IPS-18a (cell line): ENCODE data around the gene MRNIP.
A peak's percentile ranks its signal among the peaks of the same experiment; 100 is the strongest.

Experiments
- H3K27ac ChIP-seq: one replicate; pipeline ENCODE4 v1.5.1; 2013; ENCODE audit warnings: low read length
- H3K27me3 ChIP-seq: one replicate; pipeline ENCODE4 v1.6.1; 2013; ENCODE audit warnings: mild to moderate bottlenecking, low read length; ENCODE audit not compliant: control insufficient read depth, insufficient read depth
- H3K36me3 ChIP-seq: one replicate; pipeline ENCODE4 v1.6.1; 2013; ENCODE audit warnings: low read depth, low read length; ENCODE audit not compliant: control insufficient read depth
- H3K4me1 ChIP-seq: one replicate; pipeline ENCODE4 v1.6.1; 2013; ENCODE audit warnings: low read depth, low read length; ENCODE audit not compliant: control insufficient read depth
- H3K4me3 ChIP-seq: one replicate; pipeline ENCODE4 v1.5.1; 2013; ENCODE audit warnings: low read length
- H3K9ac ChIP-seq: one replicate; pipeline ENCODE4 v1.6.1; 2013; ENCODE audit warnings: mild to moderate bottlenecking, low read length, moderate library complexity
- H3K9me3 ChIP-seq: one replicate; pipeline ENCODE4 v1.6.1; 2013; ENCODE audit warnings: low read depth, low read length; ENCODE audit not compliant: control insufficient read depth

The MRNIP gene

GRCh38 chr5:179815491-179816249, 42.9 kb downstream of the MRNIP start:
- peaks cover 24% of the 10 kb centered on the region for H3K4me1 ChIP-seq
- H3K27me3 ChIP-seq, result peaks cover 25% of the 10 kb centered on the region
- no peak overlapping the region for H3K4me3 ChIP-seq
- H3K27ac ChIP-seq, result no peak overlapping the region
- H3K36me3 ChIP-seq, result no peaks in the 10 kb centered on the region
- H3K9me3 ChIP-seq, result no peaks in the 10 kb centered on the region
- no peak overlapping the region for H3K9ac ChIP-seq

GRCh38 chr5:179814090-179814489, 44.5 kb downstream of the MRNIP start:
- Histone ChIP-seq H3K36me3 (no peaks in the 10 kb centered on the region), H3K27ac (no peak overlapping the region), H3K9me3 (no peaks in the 10 kb centered on the region), H3K4me3 (no peak overlapping the region), H3K27me3 (peaks cover 22% of the 10 kb centered on the region), H3K4me1 (peaks cover 11% of the 10 kb centered on the region), H3K9ac (no peak overlapping the region)

DNA sequence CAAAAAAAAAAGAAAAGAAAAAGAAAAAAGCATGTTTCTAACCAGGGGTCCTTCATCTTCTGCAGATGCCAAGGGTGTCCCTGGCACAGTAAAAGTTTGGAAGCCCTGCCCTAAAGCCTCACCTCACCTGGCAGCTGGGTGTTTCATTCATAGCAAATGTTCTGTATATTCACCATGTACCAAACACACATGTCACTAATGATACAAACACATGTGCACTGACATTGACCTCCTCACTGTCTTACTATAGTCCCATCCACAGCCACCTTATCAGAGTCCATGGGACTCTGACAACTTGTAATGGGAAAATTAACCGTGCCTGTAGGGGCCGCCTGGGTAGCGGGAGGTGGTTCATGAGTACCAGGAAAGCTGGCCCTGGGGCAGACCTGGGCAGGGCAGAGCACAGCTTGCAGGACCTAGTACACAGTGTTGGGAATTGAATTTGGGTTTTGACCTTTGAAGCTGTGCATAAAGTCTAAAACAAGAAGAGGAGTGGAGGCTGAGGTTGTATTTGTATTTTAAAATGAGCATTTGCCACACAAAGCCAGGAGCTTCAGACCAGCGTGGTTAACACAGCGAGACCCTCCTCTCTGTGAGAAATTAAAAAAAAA, 45.5 kb downstream of the MRNIP start:
- Histone ChIP-seq H3K9me3 (no peaks in the 10 kb centered on the region), H3K4me1 (peaks cover 6% of the 10 kb centered on the region), H3K36me3 (no peaks in the 10 kb centered on the region), H3K27ac (no peak overlapping the region), H3K9ac (no peak overlapping the region), H3K4me3 (no peak overlapping the region), H3K27me3 (peaks cover 22% of the 10 kb centered on the region)

DNA sequence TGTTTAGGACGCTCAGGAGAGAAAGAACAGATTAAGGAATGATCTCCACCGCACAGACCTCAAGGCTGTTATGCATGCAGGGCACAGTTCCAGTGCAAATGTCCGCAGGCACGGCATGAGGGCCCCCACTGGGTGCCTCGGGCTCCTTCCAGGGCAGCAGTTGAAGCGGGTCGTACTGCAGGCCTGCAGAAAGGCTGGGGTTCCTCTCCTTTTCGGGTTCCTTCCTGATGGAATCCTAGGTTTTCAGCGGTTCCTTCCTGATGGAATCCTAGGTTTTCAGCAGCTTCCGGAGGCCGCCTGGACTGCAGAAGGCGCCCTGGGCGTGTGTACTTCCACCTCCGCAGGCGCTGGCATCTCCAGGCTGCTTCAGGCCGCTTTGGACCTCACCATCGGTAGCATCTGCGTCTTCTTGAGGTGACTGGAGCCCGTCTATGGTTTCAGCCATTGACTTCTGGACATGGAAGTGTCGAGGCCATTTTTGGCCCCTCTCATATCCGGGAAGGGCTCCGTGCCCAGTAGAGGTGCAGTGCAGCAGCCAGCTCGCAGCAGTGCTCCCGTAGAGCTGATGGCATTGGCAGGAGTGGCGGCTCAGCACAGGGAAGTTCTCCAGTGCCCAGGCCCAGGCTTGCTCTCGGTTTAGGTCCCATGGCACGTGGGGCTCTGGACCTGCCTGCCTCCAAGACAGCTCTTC, 46.3 kb downstream of the MRNIP start:
- peaks cover 6% of the 10 kb centered on the region for H3K4me1 ChIP-seq
- H3K9me3 ChIP-seq, result no peaks in the 10 kb centered on the region
- H3K27ac ChIP-seq, result no peak overlapping the region
- no peak overlapping the region for H3K4me3 ChIP-seq
- H3K9ac ChIP-seq, result no peak overlapping the region
- H3K36me3 ChIP-seq, result no peaks in the 10 kb centered on the region
- H3K27me3 ChIP-seq, result peaks cover 14% of the 10 kb centered on the region

- Histone ChIP-seq H3K4me1 (peaks cover 18% of the 10 kb centered on the region), H3K9me3 (no peaks in the 10 kb centered on the region), H3K9ac (peak within 1 kb of the TSS; percentile 17), H3K36me3 (no peaks in the 10 kb centered on the region), H3K4me3 (peak within 1 kb of the TSS; percentile 58), H3K27ac (no peak within 1 kb of the TSS), H3K27me3 (peaks cover 7% of the 10 kb centered on the region)
Observed at GRCh38 chr5:179806250-179807048, 52.2 kb downstream of the MRNIP start, which contains the start of gene MGAT4B. TSS of gene MGAT4B (minus strand) at chr5:179806866. CDS start at chr5:179806583, 283 bp downstream.

DNA sequence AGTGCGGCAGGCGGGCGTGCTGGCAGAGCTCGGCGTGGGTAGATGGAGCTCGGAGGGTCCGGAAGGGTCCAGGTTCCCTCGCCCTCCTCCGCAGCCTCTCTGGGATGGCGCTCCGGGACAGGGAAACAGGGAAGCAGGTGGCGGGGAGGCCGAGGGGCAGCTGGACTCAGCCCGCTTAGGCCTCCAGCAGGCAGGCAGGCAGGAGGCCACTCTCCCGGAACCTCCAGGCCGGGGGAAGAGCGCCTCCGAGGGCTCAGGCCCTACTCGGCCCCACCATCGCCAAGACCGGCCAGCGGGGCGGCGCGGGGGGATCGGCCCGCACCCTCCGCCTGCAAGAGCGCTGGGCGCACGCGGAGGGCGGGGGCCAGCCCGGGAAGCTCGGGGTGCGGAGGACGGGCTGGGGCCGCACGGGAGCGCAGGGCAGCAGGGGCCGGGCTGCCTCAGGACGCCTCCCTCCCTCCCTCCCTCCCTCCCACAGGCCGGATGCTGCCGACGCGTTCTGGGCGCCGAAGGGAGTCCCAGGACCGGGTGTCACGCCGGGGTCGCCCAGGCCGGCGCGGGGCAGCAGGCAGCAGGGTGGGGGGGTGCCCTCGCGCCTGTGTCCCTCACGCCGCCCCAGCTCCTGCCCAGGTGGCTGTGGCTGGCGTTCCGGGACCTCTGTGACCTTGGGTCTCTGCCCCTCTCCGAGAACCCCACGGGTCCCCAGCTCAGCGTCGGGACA, 52.9 kb downstream of the MRNIP start:
- Histone ChIP-seq H3K4me3 (peak overlapping the region; percentile 58), H3K36me3 (no peaks in the 10 kb centered on the region), H3K9ac (no peak overlapping the region), H3K9me3 (no peaks in the 10 kb centered on the region), H3K27me3 (peaks cover 7% of the 10 kb centered on the region), H3K4me1 (peaks cover 18% of the 10 kb centered on the region), H3K27ac (no peak overlapping the region)

- Histone ChIP-seq H3K4me3 (peak overlapping the region; percentile 58), H3K4me1 (peaks cover 18% of the 10 kb centered on the region), H3K36me3 (peaks cover 3% of the 10 kb centered on the region), H3K9me3 (no peaks in the 10 kb centered on the region), H3K27me3 (peaks cover 7% of the 10 kb centered on the region), H3K27ac (no peak overlapping the region), H3K9ac (no peak overlapping the region)
Observed at GRCh38 chr5:179805070-179805528, 53.5 kb downstream of the MRNIP start.

GRCh38 chr5:179804555-179804947, 54.1 kb downstream of the MRNIP start:
- Histone ChIP-seq H3K27ac (no peak overlapping the region), H3K36me3 (peaks cover 9% of the 10 kb centered on the region), H3K4me3 (no peak overlapping the region), H3K27me3 (peaks cover 7% of the 10 kb centered on the region), H3K9ac (no peak overlapping the region), H3K4me1 (peaks cover 18% of the 10 kb centered on the region), H3K9me3 (no peaks in the 10 kb centered on the region)

DNA sequence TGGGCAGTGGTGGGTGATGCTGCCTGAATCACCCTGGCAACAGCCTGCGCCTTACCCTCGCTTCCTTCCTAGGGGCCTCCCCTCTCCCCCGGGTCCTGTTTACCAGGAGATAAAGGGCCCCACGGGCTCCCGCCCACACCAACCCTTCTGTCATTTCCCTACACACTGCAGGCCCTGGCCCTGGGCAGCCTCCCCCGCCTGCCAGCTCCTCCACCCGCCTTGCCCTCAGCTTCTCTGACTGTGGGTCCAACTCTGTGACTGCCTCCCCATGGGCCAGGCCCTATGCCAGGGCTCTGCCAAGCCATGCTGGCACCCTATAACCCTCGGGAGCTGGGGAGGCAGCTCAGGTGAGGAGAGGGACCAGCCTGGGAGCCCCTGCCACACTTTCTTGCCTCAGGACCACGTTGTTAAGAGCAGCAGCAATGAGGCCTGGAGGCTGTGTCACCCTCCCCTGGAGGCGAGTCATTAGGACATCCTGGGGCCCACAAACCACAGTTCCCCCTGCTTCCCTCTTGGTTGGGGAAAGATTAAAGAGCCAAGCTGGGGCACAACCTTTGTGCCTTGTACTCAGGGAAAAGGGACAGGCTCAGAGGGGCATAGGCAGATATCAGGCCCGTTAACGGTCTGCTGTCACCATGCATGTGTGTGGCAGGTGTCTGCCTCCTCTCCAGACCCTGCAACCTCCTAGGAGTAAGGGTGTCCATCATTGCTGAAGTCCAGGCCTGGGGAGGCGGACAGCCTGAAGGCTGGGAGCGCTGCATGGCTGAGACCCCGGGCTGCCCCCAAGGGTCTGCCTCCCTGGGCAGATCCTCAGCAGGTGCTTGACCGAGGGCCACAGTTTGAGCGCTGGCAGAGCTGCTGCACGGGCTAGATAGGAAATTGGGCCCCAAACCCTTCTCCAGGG, 54.7 kb downstream of the MRNIP start:
- Histone ChIP-seq H3K4me1 (peaks cover 18% of the 10 kb centered on the region), H3K9me3 (no peaks in the 10 kb centered on the region), H3K36me3 (peaks cover 10% of the 10 kb centered on the region), H3K4me3 (no peak overlapping the region), H3K27me3 (peaks cover 7% of the 10 kb centered on the region), H3K9ac (no peak overlapping the region), H3K27ac (no peak overlapping the region)

- H3K36me3 ChIP-seq, result peaks cover 14% of the 10 kb centered on the region
- peaks cover 7% of the 10 kb centered on the region for H3K27me3 ChIP-seq
- peaks cover 18% of the 10 kb centered on the region for H3K4me1 ChIP-seq
- H3K4me3 ChIP-seq, result no peak overlapping the region
- H3K9ac ChIP-seq, result no peak overlapping the region
- no peaks in the 10 kb centered on the region for H3K9me3 ChIP-seq
- no peak overlapping the region for H3K27ac ChIP-seq
Observed at GRCh38 chr5:179802950-179803562, 55.6 kb downstream of the MRNIP start.
